Transverse colon (tissue), 3 donors: Measurements from ENCODE around the gene CHCHD3.

Experiments used
- CTCF ChIP-seq, 5 experiments: fragments of 200-600 bp in 3 of 5; fragments of 450-650 bp in 2 of 5; sonication (generic) in 3 of 5; IDR thresholded peaks; 1 replicate in 2 of 5; 2 replicates in 3 of 5; pipeline ENCODE4 v1.5.1; 2016 to 2017; ENCODE audit warnings: antibody characterized with exemption in 5 of 5, inconsistent platforms in 3 of 5, mild to moderate bottlenecking in 2 of 5, moderate library complexity in 1 of 5
- EP300 ChIP-seq: sonication (generic); formaldehyde crosslinking; IDR thresholded peaks from one replicate; pipeline ENCODE4 v1.6.1; 2017; ENCODE audit warnings: antibody characterized with exemption, low read depth
- POLR2A ChIP-seq: fragments of 450-650 bp; IDR thresholded peaks from one replicate; pipeline ENCODE4 v1.6.1; 2016; ENCODE audit warnings: antibody characterized with exemption, mild to moderate bottlenecking, moderate library complexity

GRCh38 chr7:132997505-132997904, 84.4 kb downstream of the CHCHD3 start:
- TF ChIP-seq CTCF (IDR thresholded peaks at IDR 0.05): no peak
- no peak for TF ChIP-seq EP300
- TF ChIP-seq POLR2A: no peak
